ENCODE results near the gene DDX1. TPM values are rescaled to one million over a fixed set of nuclear protein-coding genes. Genes with fewer than 3 reads are reported as not detected.

The DDX1 gene
- total and polyA plus RNA-seq, 9 donors: 36.5 to 80.1 (median 67.4) TPM

- no peak for TF ChIP-seq POLR2A (IDR thresholded peaks at IDR 0.05)
- TF ChIP-seq EP300 (IDR thresholded peaks at IDR 0.05): no peak
- no peak for TF ChIP-seq CTCF (IDR thresholded peaks at IDR 0.05)
- no peaks in the 10 kb centered on the region for H3K4me1 ChIP-seq (ENCODE audit: insufficient read depth)
- no peaks in the 10 kb centered on the region for H3K36me3 ChIP-seq
- intact Hi-C loops (cut with DNase I): no loop called here
- no peak for DNase-seq
- no peaks in the 10 kb centered on the region for H3K27me3 ChIP-seq
- H3K4me3 ChIP-seq: no peak overlapping the region
- H3K27ac ChIP-seq: no peak overlapping the region
- H3K9me3 ChIP-seq: no peaks in the 10 kb centered on the region
Measured at GRCh38 chr2:15671409-15671808, 79.7 kb downstream of the DDX1 start.

- H3K4me3 ChIP-seq: no peak overlapping the region
- no peaks in the 10 kb centered on the region for H3K9me3 ChIP-seq
- no peaks in the 10 kb centered on the region for H3K36me3 ChIP-seq
- no peaks in the 10 kb centered on the region for H3K4me1 ChIP-seq (ENCODE audit: insufficient read depth)
- WGBS, 3 donors: 90 to 99% (median 99%) methylated on average over 9 of the region's 9 CpGs
- intact Hi-C loops (cut with DNase I): no loop called here
- no peak for DNase-seq
- TF ChIP-seq CTCF (IDR thresholded peaks at IDR 0.05) (no peak), EP300 (IDR thresholded peaks at IDR 0.05) (no peak), POLR2A (IDR thresholded peaks at IDR 0.05) (no peak)
- no peaks in the 10 kb centered on the region for H3K27me3 ChIP-seq
- no peak overlapping the region for H3K27ac ChIP-seq
Measured at GRCh38 chr2:15671842-15672815, 80.5 kb downstream of the DDX1 start.

- H3K4me3 ChIP-seq: no peak overlapping the region
- intact Hi-C loops (cut with DNase I): no loop called here
- peaks cover 4% of the 10 kb centered on the region for H3K4me1 ChIP-seq (ENCODE audit: insufficient read depth)
- no peak for DNase-seq
- H3K27ac ChIP-seq: no peak overlapping the region
- TF ChIP-seq CTCF (IDR thresholded peaks at IDR 0.05) (no peak), POLR2A (IDR thresholded peaks at IDR 0.05) (no peak), EP300 (IDR thresholded peaks at IDR 0.05) (no peak)
- H3K36me3 ChIP-seq: no peaks in the 10 kb centered on the region
- H3K9me3 ChIP-seq: no peaks in the 10 kb centered on the region
- WGBS, 3 donors: 71 to 74% (median 73%) methylated on average over 14 of the region's 14 CpGs
- H3K27me3 ChIP-seq: no peaks in the 10 kb centered on the region
Measured at GRCh38 chr2:15672961-15673918, 81.6 kb downstream of the DDX1 start.

DNA sequence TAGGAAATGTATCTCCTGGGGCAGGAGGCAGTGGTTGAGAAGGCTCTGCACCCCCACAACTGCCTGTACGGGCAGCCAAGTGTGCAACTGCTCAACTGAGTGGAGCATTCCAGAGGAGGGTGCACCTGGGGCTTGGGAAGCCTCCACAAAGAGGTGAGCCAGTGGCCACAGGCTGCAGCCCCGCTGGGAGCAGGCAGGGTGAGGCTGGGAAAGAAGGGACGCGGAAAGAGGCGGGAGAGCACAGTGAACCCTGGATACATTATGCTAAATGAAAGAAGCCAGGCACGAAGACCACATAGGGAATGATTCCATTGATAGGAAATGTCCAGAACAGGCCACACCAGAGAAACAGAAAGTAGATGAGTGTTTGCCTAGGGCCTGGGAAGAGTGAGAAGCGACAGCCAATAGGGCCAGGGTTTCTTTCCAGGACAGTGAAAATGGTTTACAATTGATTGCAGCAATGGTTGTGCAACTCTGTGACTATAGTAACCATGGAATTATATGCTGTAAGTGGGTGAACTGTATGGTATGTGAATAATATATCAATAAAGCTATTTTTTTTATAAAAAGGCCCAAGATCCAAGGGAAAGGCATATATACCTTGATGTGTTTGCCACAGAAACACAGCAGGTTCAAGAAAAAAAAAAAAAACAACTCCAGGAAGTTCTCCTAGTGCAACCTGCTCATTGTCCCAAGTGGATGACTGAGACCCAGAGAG lies 82.4 kb downstream of the DDX1 start:
- H3K9me3 ChIP-seq: no peaks in the 10 kb centered on the region
- 75 to 82% (median 80%) methylated on average over 7 of the region's 7 CpGs for WGBS, 3 donors
- no peak for TF ChIP-seq EP300 (IDR thresholded peaks at IDR 0.05)
- TF ChIP-seq POLR2A (IDR thresholded peaks at IDR 0.05): no peak
- TF ChIP-seq CTCF (IDR thresholded peaks at IDR 0.05): no peak
- peaks cover 4% of the 10 kb centered on the region for H3K4me1 ChIP-seq (ENCODE audit: insufficient read depth)
- no peaks in the 10 kb centered on the region for H3K27me3 ChIP-seq
- H3K4me3 ChIP-seq: no peak overlapping the region
- H3K36me3 ChIP-seq: no peaks in the 10 kb centered on the region
- DNase-seq: no peak
- intact Hi-C loops (cut with DNase I): no loop called here
- no peak overlapping the region for H3K27ac ChIP-seq

Measured in ovary (tissue), 9 donors.